Right lobe of liver (tissue), 4 donors: Measurements from ENCODE around the gene PDE1C.

Source experiments
- CTCF ChIP-seq, 4 donors: fragments of 200-600 bp in 3 of 4; fragments of 450-650 bp in 1 of 4; IDR thresholded peaks; one replicate each; pipeline versions ENCODE4 v1.5.1 to v1.8.0; 2016 to 2022; ENCODE audit warnings: antibody characterized with exemption in 4 of 4, mild to moderate bottlenecking in 2 of 4
- POLR2A ChIP-seq: fragments of 450-650 bp; IDR thresholded peaks from one replicate; pipeline ENCODE4 v1.6.1; 2017; ENCODE audit warnings: antibody characterized with exemption, mild to moderate bottlenecking
- donor health status: DM: no; HTN: no; CAD: no.
- donor health status: DM: no; HTN: no; CAD: no.
- donor health status: DM: no; HTN: yes; CAD: no.

GRCh38 chr7:32092346-32092745, 22.1 kb upstream of the PDE1C start:
- TF ChIP-seq CTCF (IDR thresholded peaks at IDR 0.05) (no peak), POLR2A (no peak)
